GM18499 (cell line): ENCODE results near the gene GCGR.
A peak's percentile ranks its signal among the peaks of the same experiment; 100 is the strongest.

ENCODE experiments used
- ATAC-seq: cut with Tn5 transposase; IDR thresholded peaks from one replicate; pipeline ENCODE4 v1.9.1; 2021; ENCODE audit warnings: moderate number of reproducible peaks; ENCODE audit not compliant: insufficient read depth, unreplicated experiment

GCGR gene

DNA sequence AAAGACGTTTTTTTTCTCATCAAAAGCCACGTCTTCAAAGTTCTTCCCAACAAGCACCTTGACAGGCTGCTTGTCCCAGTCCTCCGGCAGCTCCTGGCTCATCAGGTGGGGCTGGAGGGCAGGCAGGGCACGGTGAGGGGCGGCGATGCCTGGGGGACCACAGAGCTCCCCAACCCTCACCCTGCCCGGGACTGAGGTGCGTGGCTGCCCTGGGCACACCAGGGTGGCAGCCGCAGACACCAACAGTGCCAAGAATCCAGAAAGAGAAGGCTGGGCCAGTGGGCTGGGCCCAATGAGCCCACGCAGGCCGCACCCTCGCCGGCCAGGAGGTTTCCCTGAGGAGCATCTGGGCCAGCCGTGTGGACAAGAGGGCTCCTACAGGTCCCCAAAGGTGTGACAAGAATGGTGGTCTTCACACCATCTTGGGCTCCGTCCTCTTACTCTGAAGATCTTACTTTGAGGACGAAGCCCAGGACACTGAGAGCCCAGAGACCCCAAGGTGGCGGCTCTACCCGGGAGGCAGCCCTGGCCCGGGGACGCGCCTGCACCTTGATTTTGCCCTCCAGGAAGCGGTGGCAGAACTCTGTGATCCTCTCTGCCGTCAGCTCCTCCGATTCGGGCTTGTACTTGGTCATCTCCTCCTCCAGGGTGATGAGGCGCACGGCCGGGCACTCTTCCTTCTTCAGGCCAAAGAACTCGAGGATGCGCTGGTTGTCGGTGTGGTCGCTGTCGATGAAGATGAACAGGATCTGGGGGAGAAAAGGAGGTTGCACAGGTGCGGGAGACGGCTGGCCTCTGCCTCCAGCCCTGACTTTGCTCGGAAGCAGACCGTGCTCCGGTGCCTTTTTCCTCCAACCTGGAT is 42.2 kb downstream of the GCGR start:
- no peak for ATAC-seq

DNA sequence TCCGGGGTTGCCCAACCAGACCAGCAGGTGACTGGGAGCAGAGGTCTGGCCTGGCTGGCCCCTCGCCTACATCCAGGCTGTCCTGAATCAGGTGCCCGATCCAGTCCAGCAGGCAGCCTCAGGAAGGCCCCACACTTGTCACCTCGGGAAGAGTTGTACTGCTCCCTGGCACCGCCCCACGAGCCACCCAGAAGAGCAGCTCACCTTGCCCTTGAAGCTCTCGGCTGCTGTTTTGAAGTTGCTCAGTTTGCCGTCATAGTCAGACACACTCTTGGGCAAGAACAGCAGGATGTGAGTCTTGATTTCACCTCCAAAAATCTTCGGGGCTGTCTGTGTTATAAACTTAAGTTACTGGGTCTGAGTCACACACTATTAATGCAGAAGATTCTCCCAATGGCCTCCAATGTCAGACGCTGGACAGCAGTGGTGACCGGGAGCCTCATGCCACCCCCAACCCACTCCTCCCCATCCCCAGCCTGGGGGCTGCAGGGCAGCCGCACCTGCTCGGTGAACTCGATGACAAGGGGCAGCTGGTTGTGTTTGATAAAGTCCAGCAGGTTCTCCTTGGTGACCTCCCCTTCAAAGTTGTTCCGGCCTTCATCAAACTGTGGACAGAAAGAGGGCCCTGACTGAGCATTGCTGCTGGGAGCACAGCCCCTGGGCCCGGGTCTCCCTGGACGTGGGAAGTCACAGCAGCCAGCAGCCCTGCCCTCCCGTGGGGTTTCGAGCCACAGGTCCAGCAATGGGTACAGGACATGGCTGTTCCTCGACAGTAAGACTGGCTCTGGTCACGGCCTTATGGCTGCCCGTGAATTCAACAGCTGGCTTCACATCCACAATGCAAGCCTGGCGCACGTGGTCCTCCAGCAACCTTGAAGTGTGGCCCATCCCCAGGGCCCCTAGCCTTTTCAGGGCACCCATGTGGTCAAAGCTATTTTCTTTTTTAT is 43.1 kb downstream of the GCGR start:
- ATAC-seq: no peak

DNA sequence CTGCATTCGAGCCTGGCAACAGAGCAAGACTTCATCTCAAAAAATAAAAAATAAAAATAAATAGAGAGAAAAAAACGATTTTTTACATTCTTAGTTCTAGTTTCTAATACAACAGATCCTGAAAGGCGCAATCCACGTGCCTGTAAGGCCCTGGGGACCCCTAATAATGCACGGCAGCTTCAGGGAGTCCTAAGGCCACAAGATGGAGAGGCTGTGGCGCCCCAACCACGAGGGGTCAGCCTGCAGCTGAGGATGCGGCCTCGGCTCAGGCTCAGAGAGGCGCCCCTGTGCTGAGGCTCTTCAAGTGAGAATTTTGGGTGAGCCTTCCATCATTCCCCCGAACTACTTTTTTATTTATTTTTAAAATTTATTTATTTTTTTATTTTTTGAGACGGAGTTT is 45.5 kb downstream of the GCGR start:
- ATAC-seq: no peak

DNA sequence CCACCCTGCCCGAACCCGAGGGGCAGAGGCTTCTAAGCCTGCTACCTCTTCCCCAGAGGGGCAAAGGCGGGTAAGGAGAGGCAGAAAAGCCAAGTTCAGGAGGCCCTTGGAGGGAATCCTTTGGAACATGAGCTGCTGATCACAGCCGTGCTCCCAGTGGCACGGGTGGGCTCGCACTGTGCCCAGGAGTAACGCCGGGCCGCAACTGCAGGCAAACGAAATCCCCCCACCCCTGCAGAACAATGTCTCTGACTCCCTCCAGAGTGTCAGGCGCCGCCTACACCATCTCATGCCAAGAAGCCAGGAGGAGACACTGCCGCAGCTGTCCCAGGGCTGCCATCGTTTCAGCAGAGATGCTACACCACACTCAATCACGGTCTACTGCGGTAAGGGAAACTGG is 47.5 kb downstream of the GCGR start:
- no peak for ATAC-seq

DNA sequence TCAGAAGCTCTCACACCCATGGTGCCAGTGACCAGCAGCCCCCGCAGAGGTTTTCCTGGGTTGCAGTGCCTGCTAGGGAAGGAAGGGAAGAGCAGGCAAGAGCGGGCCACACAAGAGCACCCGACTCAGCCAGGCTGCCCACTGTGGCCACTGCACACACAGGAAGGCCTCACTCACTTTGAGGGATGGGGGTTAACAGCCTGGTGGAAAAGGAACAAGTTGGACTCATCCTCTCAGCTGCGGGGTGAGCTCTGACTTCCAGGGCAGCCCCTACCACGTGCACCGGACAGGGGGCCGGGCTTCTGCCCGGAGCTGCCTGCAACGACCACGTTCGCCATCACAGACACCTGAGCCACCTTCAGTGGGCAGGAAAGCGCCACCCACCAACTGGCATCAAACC is 48.3 kb downstream of the GCGR start:
- no peak for ATAC-seq

DNA sequence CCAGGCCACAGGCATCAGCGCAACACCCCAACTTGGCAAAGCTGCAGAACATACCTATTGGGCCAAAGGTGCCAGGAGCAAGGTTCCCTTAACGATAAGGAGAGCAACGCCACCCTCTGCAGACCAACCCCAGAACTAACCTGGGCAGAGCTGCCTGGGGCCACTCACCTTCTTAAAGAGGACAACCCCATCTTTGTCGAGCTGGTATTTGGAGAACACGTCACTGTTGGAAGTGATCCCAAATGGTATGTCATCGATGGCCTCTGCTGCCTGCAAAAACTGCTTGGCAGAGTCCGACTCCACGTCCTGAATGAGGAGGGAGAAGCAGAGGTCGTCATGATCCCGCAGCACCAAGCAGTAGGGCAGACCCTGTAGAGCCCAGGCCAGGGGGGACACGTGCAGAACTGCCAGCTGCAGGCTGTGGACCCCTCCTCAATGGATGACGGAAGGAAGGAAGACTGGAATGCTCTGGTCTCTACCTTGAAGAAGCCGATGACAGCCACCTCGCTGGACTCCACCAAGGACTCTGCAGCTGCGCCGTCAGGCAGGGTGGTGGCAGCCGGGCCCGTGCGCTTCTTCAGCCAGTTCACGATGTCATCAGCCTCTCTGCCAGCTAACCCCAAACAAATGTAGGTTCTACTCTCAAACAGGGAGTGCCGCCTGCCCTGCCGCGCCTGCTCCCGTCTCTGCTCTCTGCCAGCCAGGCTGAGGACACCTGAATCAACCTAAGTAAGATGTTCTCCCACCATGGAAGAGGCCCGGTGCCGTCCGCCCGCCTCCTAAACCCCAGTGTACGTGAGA is 51.2 kb downstream of the GCGR start:
- no peak for ATAC-seq

DNA sequence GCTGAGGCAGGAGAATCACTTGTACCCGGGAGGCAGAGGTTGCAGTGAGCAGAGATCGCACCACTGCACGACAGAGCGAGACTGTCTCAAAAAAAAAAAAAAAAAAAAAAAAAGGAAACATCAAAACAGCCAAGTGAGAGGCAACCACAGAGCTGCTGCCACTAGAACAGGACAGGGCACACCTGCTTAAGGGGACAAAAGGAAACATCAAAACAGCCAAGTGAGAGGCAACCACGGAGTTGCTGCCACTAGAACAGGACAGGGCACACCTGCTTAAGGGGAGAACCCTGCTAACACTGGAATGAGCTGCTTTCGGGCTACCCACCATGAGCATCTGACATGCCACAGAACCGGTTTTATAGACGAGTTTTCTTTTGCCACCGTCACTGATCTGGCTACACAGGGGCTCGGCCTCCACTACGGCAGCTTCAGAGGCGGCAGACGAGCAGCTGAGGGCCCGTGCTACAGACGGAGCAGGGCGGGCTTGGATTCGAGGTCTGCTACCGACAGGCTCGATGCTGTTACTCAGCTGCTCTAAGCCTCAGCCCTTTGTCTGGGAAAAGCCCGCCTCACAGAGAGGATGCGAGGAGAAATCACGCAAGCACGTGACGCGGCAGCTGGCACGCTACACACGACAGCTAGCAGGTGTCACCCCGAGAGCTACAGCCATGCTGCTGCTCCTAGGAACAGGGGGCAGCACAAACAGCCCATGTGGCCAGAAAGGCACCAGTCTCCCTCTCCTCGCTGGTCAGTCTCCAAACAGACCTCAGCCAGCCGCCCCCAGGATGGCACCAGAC is 54.4 kb downstream of the GCGR start:
- ATAC-seq: no peak

DNA sequence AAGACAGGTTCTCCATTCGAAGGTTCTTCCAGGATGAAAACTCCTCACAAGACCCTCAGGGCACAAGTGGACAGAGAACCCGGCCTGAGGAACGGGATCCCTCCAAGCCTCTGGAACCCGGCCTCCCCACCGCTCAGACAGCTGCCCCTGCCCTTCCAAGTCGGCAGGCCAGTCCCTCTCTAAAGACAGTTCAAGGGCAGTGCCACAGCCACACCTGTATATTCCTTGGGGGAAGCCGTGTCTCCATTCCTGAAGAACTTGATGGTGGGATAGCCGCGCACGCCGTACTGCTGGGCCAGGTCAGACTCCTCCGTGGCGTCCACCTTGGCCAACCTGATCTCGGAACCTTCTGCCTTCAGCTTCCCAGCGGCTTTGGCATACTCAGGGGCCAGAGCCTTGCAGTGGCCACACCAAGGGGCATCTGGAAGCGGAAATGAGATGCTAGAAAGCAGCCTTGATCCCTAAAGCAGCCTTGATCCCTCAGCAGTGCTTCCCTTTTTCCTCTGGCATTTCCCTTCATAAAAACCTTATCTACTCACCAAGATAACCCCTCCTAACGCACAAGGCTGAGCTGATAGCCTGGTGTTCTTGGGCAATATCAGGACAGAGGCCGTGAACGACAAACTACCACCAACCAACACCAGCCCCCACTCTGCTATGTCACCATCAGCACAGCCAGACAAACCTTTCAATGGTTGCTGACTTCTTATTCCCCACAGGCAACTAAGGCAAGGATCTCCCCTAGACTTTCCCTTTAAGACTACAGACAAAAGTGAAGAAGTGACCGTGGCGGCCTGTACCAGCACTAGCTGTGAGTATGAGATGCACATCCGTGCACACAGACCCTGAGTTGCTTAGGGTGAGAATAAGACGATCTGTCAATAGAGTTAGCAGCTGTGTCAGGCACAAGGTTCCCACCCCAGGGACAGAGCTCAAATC is 55.3 kb downstream of the GCGR start:
- no peak for ATAC-seq

DNA sequence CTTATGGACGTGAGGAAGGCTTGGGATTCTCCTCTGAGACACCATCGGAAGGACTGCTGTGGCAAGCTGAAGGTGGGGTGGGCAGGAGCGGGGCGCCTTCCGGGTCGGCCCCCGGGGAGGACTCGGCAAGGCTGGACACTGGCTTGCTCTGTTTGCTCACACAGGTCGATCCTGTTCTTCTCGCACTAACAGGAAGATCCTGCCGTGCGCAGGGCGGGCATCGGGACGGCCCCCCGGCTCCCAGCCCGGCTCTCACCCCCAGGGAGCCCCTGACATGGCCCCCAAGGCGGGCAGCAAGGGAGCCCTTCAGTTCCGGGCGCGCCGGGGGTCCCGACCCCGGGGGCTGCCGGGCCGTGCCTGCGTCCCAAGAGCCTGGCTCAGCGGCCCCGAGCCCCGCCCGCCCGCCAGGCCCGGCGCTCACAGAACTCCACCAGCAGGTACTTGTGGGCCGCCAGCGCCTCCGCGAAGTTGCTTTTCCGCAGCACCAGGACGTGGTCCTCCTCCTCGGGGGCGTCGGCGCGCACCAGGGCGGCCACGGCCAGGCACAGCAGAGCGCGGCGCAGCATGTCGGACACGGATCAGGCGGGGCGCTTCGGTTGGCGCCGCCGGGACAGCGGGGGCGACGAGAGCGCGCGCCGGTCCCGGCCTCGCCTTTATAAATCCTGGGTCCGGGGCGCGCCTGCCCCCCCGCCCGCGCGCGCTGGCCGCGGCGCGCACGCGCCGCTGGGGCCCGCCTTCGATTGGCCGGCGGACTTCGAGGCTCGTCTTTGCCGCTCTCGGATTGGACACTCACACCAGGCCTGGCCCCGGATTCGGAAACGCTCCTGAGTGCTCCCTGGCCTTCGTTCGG is 56.2 kb downstream of the GCGR start, which contains the start of gene P4HB:
P4HB (minus strand) TSS at position 630 of the 850 bp plus-strand sequence; CDS start at position 566, 64 bp downstream.
- ATAC-seq: no peak

DNA sequence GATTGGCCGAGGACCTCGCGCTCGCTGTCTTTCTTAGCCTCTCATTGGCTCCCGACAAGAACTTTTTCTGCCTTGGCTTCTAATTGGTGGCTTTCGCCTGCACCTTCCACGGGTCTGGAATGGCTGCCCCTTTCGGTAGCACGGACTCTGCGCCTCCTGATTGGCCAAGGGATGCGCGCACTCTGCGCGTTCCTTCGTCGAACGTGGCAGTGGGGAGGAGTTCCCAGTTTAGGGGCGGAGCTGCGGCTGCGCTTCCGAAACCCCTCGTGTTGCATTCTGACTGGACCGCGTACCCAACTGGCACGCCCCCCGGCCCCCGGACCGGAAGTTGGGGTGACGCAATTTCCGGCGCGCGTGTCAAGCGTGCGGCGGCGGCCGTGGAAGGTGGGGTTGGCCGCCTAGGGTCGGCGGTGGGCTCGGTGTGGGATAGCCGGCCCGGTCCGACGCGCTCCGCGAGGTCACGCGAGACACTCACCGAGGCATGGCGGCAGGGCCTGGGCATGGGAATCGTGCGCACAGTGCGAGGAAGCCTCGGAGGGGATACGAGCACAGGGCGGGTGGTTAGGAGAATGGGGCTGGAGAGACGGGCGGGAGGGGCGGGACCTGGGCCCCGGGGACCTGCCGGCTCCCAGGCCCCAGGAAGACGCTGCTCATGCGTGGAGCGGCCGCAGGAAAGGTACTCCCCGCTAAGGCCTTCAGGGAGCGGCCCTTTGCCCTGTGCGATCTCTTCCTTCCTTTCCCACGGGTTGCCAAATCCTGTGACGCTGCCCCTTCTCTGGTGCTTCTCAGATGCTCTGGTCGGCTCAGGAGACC is 57.0 kb downstream of the GCGR start:
- peak; percentile 88 for ATAC-seq

DNA sequence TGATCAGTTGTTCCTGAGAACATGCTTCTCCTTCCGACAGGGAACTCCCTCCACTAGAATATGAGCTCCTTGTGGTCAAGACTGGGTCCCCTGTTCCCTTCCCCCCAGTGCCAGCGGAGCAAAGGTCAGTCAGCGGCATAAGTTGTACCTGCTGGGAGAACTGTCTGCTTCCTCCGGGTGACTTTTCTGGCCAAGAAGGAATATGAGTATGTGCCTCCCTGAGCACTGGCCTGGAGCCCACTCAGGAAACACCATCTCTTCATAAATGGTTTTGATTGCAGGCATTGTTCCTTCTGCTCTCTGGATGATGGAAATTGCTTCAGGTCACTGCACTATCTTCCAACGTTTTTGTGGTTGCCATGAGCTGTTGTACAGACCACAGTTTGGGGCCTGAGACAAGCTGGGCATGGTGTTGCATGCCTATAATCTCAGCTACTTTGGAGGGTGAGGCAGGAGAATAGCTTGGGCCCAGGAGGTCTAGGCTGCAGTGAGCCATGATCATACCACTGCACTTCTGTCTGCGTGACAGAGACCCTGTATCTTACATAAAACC is 59.2 kb downstream of the GCGR start:
- ATAC-seq: no peak
